Prostate gland (tissue), 2 donors: ENCODE results near the gene ADK. TPM values are rescaled to one million over a fixed set of nuclear protein-coding genes. Genes with fewer than 3 reads are reported as not detected.

Experiments used
- DNase-seq: peaks from one replicate; pipeline ENCODE4 v3.0.0-alpha.2; 2019; ENCODE audit warnings: low spot score
- H3K27ac ChIP-seq, 2 donors: fragments of 200-600 bp; sonication (generic); 2 replicates each; pipeline ENCODE4 v1.5.1; 2017 to 2019
- H3K27me3 ChIP-seq: fragments of 200-600 bp; sonication (generic); replicated peaks from 2 replicates; pipeline ENCODE4 v1.5.1; 2019; ENCODE audit not compliant: insufficient read depth
- H3K36me3 ChIP-seq, 2 donors: fragments of 200-600 bp; sonication (generic); 1 replicate in 1 of 2; 2 replicates in 1 of 2; pipeline versions ENCODE4 v1.5.1 to v1.8.1; 2017 to 2019
- H3K4me1 ChIP-seq: fragments of 200-600 bp; sonication (generic); replicated peaks from 2 replicates; pipeline ENCODE4 v1.5.1; 2019
- H3K4me3 ChIP-seq, 2 donors: fragments of 200-600 bp; sonication (generic); 2 replicates each; pipeline ENCODE4 v1.5.1; 2017 to 2019
- H3K9me3 ChIP-seq: fragments of 200-600 bp; sonication (generic); 2 replicates; pipeline ENCODE4 v1.5.1; 2017
- POLR2A ChIP-seq: fragments of 450-650 bp; IDR thresholded peaks from one replicate; pipeline ENCODE4 v1.6.1; 2016; ENCODE audit warnings: antibody characterized with exemption, mild to moderate bottlenecking
- POLR2AphosphoS5 ChIP-seq: sonication (generic); formaldehyde crosslinking; IDR thresholded peaks from one replicate; pipeline ENCODE4 v1.6.1; 2017; ENCODE audit warnings: antibody characterized with exemption
- WGBS: methylation state at CpG from one replicate; pipeline ENCODE4 v1.1.5; 2018; 5-methylcytosine and 5-hydroxymethylcytosine counted together
- intact Hi-C: fragments of 100-400 bp; cut with DNase I; formaldehyde crosslinking; loops from one replicate; pipeline ENCODE4 v1.14.2; 2022
- total RNA-seq, 2 donors: library from RNA; depleted of rRNA; stranded (reverse); fragments of >200 nt; gene quantifications; one replicate each; pipeline ENCODE4 v1.1.0, GENCODE V29; 2016
- TF ChIP-seq, protein P1 (sequence below), 4 experiments: fragments of 200-600 bp in 2 of 4; fragments of 450-650 bp in 2 of 4; sonication (generic) in 2 of 4; IDR thresholded peaks; 1 replicate in 3 of 4; 2 replicates in 1 of 4; pipeline ENCODE4 v1.5.1; 2016 to 2019; ENCODE audit warnings: antibody characterized with exemption in 4 of 4, mild to moderate bottlenecking in 2 of 4, moderate library complexity in 2 of 4

Gene ADK
- total RNA-seq, 2 donors from 2014 or later = 34.1 to 42.5 TPM

DNA sequence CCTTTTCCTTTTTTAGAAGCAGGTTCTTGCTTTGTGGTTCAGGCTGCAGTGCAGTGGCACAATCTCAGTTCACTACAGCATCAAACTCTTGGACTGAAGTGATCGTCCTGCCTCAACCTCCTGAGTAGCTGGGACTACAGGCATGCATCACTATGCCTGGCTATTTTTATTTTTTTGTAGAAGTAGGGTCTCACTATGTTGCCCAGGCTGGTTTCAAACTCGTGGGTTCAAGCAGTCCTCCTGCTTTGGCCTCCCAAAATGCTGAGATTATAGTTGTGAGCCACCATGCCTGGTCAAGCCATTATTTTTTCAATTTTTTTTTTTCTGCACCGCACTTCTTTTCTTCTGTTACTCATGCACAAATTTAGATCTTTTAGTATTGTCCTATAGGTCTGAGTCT is 154.7 kb downstream of the ADK start:
- DNase-seq = no peak
- Histone ChIP-seq H3K27me3 (no peaks in the 10 kb centered on the region), H3K4me3 (no peak overlapping the region), H3K9me3 (no peaks in the 10 kb centered on the region), H3K36me3 (no peaks in the 10 kb centered on the region), H3K27ac (no peak overlapping the region), H3K4me1 (no peaks in the 10 kb centered on the region)
- WGBS = 92% methylated on average over 3 of the region's 3 CpGs
- TF ChIP-seq POLR2AphosphoS5 (no peak), POLR2A (no peak)
- TF ChIP-seq, protein P1, sequence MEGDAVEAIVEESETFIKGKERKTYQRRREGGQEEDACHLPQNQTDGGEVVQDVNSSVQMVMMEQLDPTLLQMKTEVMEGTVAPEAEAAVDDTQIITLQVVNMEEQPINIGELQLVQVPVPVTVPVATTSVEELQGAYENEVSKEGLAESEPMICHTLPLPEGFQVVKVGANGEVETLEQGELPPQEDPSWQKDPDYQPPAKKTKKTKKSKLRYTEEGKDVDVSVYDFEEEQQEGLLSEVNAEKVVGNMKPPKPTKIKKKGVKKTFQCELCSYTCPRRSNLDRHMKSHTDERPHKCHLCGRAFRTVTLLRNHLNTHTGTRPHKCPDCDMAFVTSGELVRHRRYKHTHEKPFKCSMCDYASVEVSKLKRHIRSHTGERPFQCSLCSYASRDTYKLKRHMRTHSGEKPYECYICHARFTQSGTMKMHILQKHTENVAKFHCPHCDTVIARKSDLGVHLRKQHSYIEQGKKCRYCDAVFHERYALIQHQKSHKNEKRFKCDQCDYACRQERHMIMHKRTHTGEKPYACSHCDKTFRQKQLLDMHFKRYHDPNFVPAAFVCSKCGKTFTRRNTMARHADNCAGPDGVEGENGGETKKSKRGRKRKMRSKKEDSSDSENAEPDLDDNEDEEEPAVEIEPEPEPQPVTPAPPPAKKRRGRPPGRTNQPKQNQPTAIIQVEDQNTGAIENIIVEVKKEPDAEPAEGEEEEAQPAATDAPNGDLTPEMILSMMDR (IDR thresholded peaks at IDR 0.05) = no peak
- intact Hi-C loops = no loop called here

DNA sequence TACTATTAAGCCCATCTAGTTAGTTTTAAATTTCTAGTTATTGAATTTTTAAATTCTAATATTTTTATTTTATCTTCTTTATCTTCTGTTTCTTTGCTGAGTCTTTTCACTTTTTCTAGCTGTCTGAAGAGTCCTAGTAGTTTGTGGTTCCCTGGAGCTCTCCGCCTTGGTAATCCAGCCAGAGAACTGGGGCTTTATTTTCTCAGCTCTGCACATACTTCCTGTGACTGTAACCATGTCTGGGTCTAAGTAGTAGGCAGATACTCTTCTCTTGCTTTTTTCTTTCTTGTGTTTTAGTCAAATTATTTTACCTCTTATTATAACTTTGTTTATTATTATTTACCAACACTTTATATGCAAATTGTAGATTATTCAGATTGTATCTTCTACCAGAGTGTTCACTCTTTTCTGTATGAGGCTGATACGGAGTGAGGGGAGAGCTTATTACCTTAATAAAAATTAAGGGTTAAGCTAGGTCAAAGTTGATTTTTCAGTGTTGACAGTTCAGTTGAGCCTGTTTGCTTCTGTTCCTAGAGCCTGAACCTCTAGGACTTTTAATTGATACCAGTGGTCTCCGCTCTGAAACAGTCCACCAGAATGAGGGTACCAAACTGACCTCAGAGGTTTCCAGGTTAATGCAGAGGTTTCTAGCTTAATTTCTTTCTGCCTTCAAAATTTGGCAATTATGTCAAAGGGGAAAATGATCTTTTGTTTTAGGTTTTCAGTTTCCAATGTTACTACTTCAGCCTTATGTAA is 155.4 kb downstream of the ADK start:
- no peak for TF ChIP-seq POLR2A
- TF ChIP-seq POLR2AphosphoS5 = no peak
- TF ChIP-seq, protein P1 (IDR thresholded peaks at IDR 0.05) = no peak
- H3K9me3 ChIP-seq = no peaks in the 10 kb centered on the region
- H3K4me3 ChIP-seq = no peak overlapping the region
- H3K4me1 ChIP-seq = no peaks in the 10 kb centered on the region
- H3K27me3 ChIP-seq = no peaks in the 10 kb centered on the region
- no peaks in the 10 kb centered on the region for H3K36me3 ChIP-seq
- intact Hi-C loops = no loop called here
- WGBS = 77% methylated on average over 3 of the region's 3 CpGs
- H3K27ac ChIP-seq = no peak overlapping the region
- no peak for DNase-seq

DNA sequence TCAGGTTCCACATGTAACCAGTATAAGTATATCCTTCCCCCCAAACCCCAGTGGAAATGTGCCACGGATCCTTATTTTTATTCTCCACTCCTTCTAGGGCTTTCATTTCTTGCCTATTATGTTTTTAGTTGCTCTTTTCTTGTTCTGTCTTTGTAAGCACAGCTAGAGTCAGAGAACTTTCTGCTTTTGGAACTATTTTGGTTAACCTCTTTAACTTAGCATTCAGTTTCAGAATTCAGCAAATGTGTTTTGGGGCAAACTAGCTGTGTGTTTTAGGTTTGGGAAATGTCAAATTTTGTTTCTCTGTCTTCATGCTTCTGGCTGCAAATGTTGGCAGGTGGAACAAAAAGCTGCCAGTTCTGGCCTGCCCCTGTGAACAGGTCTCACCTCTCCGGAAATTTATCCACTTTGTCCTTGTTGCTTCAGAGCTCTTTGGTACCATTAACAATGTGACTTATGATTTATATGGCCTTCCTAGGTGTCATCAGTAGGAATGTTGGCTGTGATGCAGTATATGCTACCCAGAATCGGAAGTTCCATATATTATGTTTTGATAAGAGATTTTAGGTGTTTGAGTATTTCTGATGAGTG is 156.1 kb downstream of the ADK start:
- Histone ChIP-seq H3K4me1 (no peaks in the 10 kb centered on the region), H3K27me3 (no peaks in the 10 kb centered on the region), H3K27ac (no peak overlapping the region), H3K4me3 (no peak overlapping the region), H3K36me3 (no peaks in the 10 kb centered on the region), H3K9me3 (no peaks in the 10 kb centered on the region)
- WGBS = 33% methylated on average over 3 of the region's 3 CpGs
- intact Hi-C loops = no loop called here
- TF ChIP-seq POLR2AphosphoS5 = no peak
- TF ChIP-seq POLR2A = no peak
- TF ChIP-seq, protein P1 (IDR thresholded peaks at IDR 0.05) = no peak
- DNase-seq = no peak

DNA sequence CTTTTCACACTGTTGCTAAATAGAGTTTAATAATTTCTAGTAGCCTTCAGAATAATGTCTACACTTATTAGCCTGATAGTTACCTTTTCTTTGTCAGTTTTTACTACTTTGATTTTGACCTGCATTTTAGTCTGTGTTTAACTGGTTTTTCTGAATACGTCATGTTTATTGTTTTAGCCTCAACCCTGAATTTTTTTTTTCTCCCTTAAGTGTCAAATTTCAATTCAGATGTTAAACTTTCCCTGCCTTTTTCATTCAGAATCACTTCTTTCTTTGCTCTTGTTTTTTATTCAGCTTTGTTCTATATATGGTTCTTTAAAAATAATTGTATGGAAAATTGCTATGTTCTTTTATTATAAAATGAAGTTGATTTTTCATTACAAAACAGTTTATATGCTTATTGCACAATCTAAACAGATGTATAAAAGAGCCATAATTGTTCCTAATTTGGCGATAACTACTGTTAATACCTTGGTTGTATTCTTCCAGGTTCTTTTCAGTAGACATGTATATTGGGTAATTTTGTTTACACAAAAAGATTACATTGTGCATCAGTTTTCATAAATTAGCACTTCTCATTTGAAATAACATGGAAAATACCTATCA is 159.7 kb downstream of the ADK start:
- Histone ChIP-seq H3K4me1 (no peaks in the 10 kb centered on the region), H3K9me3 (no peaks in the 10 kb centered on the region), H3K27ac (no peak overlapping the region), H3K4me3 (no peak overlapping the region), H3K36me3 (no peaks in the 10 kb centered on the region), H3K27me3 (no peaks in the 10 kb centered on the region)
- DNase-seq = no peak
- intact Hi-C loops = no loop called here
- no peak for TF ChIP-seq POLR2AphosphoS5
- TF ChIP-seq POLR2A = no peak
- TF ChIP-seq, protein P1 (IDR thresholded peaks at IDR 0.05) = no peak
- 74% methylated on average over 2 of the region's 2 CpGs for WGBS
